GM19238 (cell line): ENCODE results near the gene SLC33A1.
"Not testable (repeated sequence)": the region's sequence is repeated elsewhere in the genome, so short reads cannot be mapped to it uniquely, and the experiment has no call there.

ENCODE experiments used
- DNase-seq: peaks from one replicate; pipeline ENCODE4 v3.0.0; 2011; ENCODE audit warnings: low spot score; ENCODE audit not compliant: insufficient read length

The SLC33A1 gene

GRCh38 chr3:155862290-155862982 is 8.2 kb upstream of the SLC33A1 start:
- DNase-seq = not testable (repeated sequence)

DNA sequence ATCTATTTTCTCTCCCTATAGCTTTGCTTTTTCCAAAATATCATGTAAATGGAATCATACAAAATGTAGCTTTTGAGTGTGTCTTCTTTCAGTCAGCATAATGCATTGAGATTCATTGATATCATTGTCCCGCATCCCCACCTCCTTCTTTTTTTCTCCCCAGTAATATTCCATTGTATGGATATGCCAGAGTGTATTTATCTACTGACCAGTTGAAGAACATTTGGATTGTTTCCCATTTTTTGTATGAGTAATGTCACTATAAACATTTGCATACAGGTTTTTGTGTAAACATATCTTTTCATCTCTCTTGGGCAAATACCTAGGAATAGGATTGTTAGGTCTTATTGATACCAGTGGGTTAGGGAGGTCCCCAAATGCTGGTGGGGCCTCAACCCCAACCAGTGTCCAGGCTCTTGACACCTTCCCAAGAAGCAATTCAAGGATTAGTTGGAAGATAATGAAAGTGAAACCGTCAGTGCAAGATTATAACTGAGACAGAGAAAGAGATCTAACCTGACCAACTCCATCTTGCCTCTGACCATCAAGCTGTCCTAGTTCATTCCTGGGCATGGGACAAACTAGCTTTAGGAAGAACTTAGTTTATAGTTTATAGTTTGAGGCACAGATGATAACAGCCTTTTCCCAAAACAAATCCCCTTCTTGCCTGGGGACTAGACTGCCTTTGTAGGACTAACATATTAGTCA is 7.4 kb upstream of the SLC33A1 start:
- DNase-seq = no peak

DNA sequence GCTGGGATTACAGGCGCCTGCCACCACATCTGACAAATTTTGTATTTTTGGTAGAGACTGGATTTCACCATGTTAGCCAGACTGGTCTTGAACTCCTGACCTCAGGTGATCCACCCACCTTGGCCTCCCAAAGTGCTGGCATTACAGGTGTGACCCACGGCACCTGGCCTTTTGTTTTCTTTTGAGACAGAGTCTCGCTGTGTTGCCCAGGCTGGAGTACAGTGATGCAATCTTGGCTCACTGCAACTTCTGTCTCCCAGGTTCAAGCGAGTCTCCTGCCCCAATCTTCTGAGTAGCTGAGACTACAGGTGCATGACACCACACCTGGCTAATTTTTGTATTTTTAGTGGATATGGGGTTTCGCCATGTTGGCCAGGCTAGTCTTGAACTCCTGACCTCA is 6.2 kb upstream of the SLC33A1 start:
- DNase-seq = not testable (repeated sequence)

GRCh38 chr3:155859859-155860258 is 5.6 kb upstream of the SLC33A1 start:
- no peak for DNase-seq

GRCh38 chr3:155853214-155854140 is 750 bp downstream of the SLC33A1 start:
- no peak for DNase-seq

GRCh38 chr3:155852341-155852740 is 1.9 kb downstream of the SLC33A1 start:
- no peak for DNase-seq

DNA sequence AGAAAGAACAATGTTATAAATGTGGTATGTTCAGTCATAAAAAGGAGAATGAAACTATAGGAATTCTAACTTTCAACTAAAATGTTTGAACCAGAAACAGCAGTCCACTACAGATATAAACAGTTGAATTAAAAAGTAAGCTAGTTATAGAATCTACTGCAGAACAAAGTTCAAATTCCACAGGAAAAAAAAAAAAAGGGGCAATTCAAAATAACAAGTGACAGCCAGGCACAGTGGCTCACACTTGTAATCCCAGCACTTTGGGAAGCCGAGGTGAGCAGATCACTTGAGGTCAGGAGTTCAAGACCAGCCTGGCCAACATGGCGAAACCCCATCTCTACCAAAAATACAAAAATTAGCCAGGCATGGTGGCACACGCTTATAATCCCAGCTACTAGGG is 4.8 kb downstream of the SLC33A1 start:
- DNase-seq = not testable (repeated sequence)

GRCh38 chr3:155847993-155848392 is 6.2 kb downstream of the SLC33A1 start:
- DNase-seq = no peak

DNA sequence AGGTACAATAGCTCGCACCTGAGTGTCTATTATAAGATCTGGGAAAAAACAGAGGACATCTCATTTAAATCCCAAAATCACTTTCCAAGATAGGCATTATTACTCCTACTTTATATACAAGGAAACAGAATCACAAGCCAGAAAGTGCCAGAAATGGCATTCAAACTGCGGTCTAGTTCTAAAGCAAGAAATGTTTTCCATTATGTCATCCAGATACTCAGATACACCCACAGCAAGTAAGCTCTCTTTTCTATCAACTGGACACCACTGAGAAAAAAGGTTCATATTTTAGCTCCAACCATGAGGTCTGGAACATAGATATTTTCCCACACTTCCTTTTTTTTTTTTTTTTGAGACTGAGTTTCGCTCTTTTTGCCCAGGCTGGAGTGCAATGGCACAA is 8.1 kb downstream of the SLC33A1 start:
- no peak for DNase-seq

DNA sequence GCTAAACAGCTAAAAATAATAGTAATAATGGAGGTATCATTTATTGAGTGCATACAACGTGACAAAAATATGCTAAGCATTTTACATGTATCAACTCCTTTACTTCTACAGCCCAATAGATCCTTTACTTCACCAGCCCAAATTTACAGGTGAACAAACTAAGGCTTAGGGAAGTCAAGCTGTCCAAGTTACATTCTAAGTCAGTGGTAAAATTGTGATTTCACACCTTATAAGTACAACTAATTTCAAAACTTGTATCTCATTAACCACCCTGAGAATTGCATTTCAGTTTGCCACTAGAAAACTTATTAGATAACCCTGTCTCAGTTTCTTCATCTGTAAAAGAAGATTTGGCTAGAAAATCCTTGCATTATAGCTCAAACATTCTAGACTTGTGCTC is 10.7 kb downstream of the SLC33A1 start:
- no peak for DNase-seq

- no peak for DNase-seq
These were observed 18.7 kb downstream of the SLC33A1 start for GRCh38 chr3:155835341-155836071.

- not testable (repeated sequence) for DNase-seq
These were observed 25.6 kb downstream of the SLC33A1 start for GRCh38 chr3:155828490-155829098.

- DNase-seq = no peak
These were observed 39.1 kb downstream of the SLC33A1 start for GRCh38 chr3:155815030-155815545.

GRCh38 chr3:155813224-155813623 is 41.0 kb downstream of the SLC33A1 start:
- DNase-seq = not testable (repeated sequence)

- DNase-seq = no peak
These were observed 45.0 kb downstream of the SLC33A1 start for GRCh38 chr3:155809181-155809580.

DNA sequence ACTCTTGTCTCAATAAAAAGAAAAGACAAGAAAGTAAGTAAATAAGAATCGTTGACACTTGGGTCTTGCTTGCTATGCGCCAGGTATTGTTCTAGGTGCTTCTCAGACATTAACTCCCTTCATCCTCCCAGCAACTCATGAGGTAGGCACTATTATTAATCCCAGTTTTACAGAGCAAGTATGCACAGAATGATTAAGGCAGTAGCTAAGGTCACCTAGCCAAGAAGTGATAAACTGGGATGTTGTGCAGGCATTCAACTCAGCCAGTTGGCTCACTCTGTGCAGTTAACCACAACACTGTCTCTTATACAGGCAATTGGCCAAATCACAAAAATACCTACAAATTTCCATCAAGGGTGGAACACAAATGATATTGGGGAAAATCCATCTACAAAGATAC is 46.4 kb downstream of the SLC33A1 start:
- no peak for DNase-seq

GRCh38 chr3:155805802-155806618 is 48.2 kb downstream of the SLC33A1 start, which contains the start of gene C3orf33:
Gene C3orf33, minus strand, starts transcription at chr3:155806278. Its CDS starts 26 bp downstream, at chr3:155806252.
- DNase-seq = peak; percentile 83

DNA sequence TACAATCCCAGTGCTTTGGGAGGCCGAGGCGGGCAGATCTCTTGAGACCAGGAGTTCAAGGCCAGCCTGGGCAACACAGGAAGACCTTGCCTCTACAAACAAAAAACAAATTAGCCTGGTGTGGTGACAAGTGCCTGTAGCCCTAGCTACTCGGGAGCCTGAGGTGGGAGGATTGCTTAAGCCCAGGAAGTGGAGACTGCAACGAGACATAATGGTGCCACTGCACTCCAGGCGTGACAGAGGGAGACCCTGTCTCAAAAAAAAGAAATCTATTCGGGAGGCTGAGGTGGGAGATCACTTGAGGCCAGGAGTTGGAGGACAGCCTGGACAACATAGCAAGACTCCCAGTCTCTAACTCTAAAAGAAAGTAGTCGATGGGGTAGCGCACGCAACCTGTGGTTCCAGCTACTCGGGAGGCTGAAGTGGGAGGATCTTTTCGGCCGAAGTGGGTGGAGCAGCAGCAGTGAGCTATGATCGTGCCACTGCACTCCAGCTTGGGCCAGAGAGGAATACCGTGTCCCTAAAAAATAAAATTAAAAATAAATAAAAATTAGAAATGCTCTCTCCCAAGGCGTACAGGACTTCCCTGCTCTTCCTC is 48.9 kb downstream of the SLC33A1 start:
- no peak for DNase-seq

DNA sequence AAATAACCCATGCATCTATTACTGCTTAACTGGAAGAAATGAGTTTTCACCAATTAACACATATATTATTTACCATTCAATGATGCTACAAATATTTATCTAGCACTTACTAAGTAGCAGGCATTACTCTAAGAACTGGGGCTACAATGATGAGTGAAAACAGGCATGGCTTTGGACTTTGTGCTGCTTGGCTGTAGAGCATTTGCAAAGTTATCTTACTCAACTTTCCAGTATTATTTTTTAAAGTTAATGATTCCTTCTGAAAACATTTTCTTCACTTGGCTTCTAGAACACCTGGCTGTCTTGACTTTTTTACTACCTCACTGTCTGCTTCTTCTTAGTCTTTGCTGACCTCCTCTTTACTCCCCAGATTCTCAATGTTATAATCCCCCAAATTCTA is 49.9 kb downstream of the SLC33A1 start:
- DNase-seq = no peak
